NB4 (cell line): ENCODE measurements around the gene ANTXR1.

Source experiments
- DNase-seq: peaks from one replicate; pipeline ENCODE4 v3.0.0; 2010; ENCODE audit warnings: low read depth
- H3K4me3 ChIP-seq: one replicate; pipeline ENCODE4 v1.5.1; 2011; ENCODE audit warnings: mild to moderate bottlenecking, low read depth, low read length, moderate library complexity
- CTCF ChIP-seq: IDR thresholded peaks from one replicate; pipeline ENCODE4 v1.5.1; 2012; ENCODE audit warnings: low read depth, low read length
- MAX ChIP-seq: IDR thresholded peaks from 2 replicates; pipeline ENCODE4 v1.6.1; 2011; ENCODE audit warnings: low read depth, low read length
- MYC ChIP-seq: IDR thresholded peaks from 2 replicates; pipeline ENCODE4 v1.6.1; 2011; ENCODE audit warnings: low read depth, low read length
- POLR2A ChIP-seq: IDR thresholded peaks from 2 replicates; pipeline ENCODE4 v1.6.1; 2011; ENCODE audit warnings: mild to moderate bottlenecking; ENCODE audit not compliant: insufficient read length; ENCODE audit errors: extremely low read depth

Gene ANTXR1

DNA sequence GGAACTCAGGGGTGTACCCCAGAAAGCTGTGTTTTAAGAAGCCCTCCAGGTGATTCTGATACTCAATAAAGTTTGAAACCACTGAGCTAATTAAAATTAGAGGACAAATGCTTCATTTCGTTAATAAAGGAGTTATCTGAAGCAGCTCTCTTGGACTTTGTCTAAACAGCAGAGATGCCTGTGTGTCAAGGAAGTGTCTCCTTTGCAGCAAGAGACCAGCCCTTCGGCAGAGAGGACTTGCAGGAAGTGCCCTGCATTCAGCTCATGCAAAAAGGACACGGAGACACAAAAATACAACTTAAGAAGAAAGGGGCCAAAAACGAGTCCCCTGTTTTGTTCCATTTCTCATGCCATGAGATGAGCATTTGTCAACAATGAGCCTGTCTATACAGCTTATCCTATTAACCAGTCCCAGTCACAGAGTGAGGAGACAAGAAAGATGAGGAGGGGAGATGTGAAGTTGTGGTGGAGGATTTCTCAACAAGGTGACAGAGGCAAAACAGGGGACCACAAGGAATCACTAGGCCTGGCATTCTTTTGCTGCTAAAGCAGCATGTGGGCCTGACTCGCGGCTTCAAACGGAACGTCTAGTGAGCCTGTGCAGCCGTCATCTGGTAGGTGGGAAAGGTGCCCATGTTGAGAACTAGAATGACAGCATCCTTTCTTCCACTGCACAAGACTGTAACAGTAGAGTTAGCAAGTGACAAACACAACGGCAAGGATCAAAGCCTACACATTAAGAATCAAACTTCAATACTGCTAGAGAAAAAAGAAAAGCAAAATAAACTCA is 152.3 kb downstream of the ANTXR1 start:
- DNase-seq, result peak; percentile 48
- H3K4me3 ChIP-seq, result no peak overlapping the region
- TF ChIP-seq MYC, result no peak
- no peak for TF ChIP-seq CTCF
- no peak for TF ChIP-seq POLR2A
- no peak for TF ChIP-seq MAX

GRCh38 chr2:69166465-69166811 is 153.5 kb downstream of the ANTXR1 start:
- H3K4me3 ChIP-seq, result no peak overlapping the region
- DNase-seq, result no peak
- TF ChIP-seq MAX (no peak), POLR2A (no peak), CTCF (no peak), MYC (no peak)

- no peak overlapping the region for H3K4me3 ChIP-seq
- peak; percentile 46 for DNase-seq
- TF ChIP-seq MYC (no peak), MAX (no peak), CTCF (no peak), POLR2A (no peak)
These were observed 154.0 kb downstream of the ANTXR1 start for GRCh38 chr2:69166812-69167468.

GRCh38 chr2:69167469-69167822 is 154.5 kb downstream of the ANTXR1 start:
- peak; percentile 65 for DNase-seq
- TF ChIP-seq POLR2A, result no peak
- no peak for TF ChIP-seq MYC
- no peak for TF ChIP-seq CTCF
- no peak for TF ChIP-seq MAX
- H3K4me3 ChIP-seq, result no peak overlapping the region

DNA sequence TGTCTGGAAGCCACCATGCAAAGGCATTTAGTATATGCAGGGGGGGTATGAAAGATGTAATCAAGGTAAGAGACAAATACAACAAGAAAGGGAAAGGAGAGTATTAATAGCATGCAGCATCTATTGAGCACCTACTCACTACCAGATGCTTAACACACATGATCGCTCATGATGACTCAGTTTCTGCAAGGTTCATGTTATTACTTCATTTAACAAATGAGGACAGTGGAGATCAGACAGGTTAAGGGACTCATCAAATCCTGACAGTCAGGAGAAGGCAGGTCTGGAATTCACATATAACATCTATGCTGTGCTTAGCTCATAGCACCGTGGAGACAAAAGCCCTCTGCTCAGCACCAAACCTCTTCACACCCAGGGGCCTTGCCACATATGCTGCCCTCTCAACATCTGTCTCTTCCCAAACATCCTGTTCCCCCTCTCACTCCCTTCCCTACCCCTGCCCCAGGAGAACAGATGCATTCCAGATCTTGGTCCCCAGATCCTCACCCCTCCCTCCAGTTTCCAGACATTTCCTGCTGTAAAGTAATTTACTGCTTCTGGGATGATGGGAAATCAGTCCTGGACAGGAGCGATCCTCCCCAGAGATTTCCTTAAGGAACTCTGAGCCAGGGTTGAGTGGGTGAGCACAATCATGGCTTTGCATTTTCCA is 155.3 kb downstream of the ANTXR1 start:
- no peak for DNase-seq
- TF ChIP-seq POLR2A (no peak), CTCF (no peak), MAX (no peak), MYC (no peak)

More for the DNA sequence above, 155.3 kb downstream of the ANTXR1 start:
- H3K4me3 ChIP-seq, result no peak overlapping the region
